Upper lobe of right lung (tissue), 1 donor: ENCODE data around the gene PRPF6. TPM values are rescaled to one million over a fixed set of nuclear protein-coding genes. Genes with fewer than 3 reads are reported as not detected.
A peak's percentile ranks its signal among the peaks of the same experiment; 100 is the strongest.

Experiments
- ATAC-seq: fragments of 200-7000 bp; cut with Tn5 transposase; one replicate; pipeline ENCODE4 v1.9.1; 2020; ENCODE audit warnings: mild to moderate bottlenecking, moderate library complexity
- DNase-seq: peaks from one replicate; pipeline ENCODE4 v3.0.0-alpha.2; 2020
- H3K27ac ChIP-seq: fragments of 200-600 bp; one replicate; pipeline ENCODE4 v1.8.0; 2022
- H3K27me3 ChIP-seq: fragments of 200-600 bp; one replicate; pipeline ENCODE4 v1.8.0; 2022; ENCODE audit warnings: mild to moderate bottlenecking
- H3K36me3 ChIP-seq: fragments of 200-600 bp; one replicate; pipeline ENCODE4 v1.8.0; 2022
- H3K4me1 ChIP-seq: fragments of 200-600 bp; one replicate; pipeline ENCODE4 v1.8.0; 2022
- H3K4me3 ChIP-seq: fragments of 200-600 bp; one replicate; pipeline ENCODE4 v1.8.0; 2022; ENCODE audit warnings: mild to moderate bottlenecking
- H3K9me3 ChIP-seq: fragments of 200-600 bp; one replicate; pipeline ENCODE4 v1.8.0; 2022
- CTCF ChIP-seq: fragments of 200-600 bp; IDR thresholded peaks from one replicate; pipeline ENCODE4 v1.8.0; 2022; ENCODE audit warnings: antibody characterized with exemption
- intact Hi-C: fragments of 100-400 bp; cut with DNase I; formaldehyde crosslinking; loops from one replicate; pipeline ENCODE4 v1.11.0; 2022
- total RNA-seq: library from RNA; stranded (reverse); fragmentation: NEBNext Ultra II Directional; extraction: Animal tissue kit (Norgen Biotek cat#: 25700); gene quantifications from one replicate; pipeline ENCODE4 v1.2.1, GENCODE V29; 2021
- donor health status: DM: no; HTN: yes; CAD: no; lungs with severe emphysema.

Gene PRPF6
- total RNA-seq, 1 donor from 2014 or later, result 58.9 TPM

GRCh38 chr20:64051561-64052325, 70.8 kb downstream of the PRPF6 start:
- Histone ChIP-seq H3K9me3 (no peaks in the 10 kb centered on the region), H3K27me3 (peaks cover 49% of the 10 kb centered on the region), H3K27ac (peak overlapping the region; percentile 76), H3K36me3 (no peaks in the 10 kb centered on the region), H3K4me3 (no peak overlapping the region), H3K4me1 (peaks cover 15% of the 10 kb centered on the region)
- peak; percentile 77 for DNase-seq
- TF ChIP-seq CTCF, result no peak
- intact Hi-C loops, result no loop called here
- ATAC-seq, result peak; percentile 47

- H3K27me3 ChIP-seq, result peaks cover 47% of the 10 kb centered on the region
Measured at GRCh38 chr20:64052326-64052722, 71.4 kb downstream of the PRPF6 start.

DNA sequence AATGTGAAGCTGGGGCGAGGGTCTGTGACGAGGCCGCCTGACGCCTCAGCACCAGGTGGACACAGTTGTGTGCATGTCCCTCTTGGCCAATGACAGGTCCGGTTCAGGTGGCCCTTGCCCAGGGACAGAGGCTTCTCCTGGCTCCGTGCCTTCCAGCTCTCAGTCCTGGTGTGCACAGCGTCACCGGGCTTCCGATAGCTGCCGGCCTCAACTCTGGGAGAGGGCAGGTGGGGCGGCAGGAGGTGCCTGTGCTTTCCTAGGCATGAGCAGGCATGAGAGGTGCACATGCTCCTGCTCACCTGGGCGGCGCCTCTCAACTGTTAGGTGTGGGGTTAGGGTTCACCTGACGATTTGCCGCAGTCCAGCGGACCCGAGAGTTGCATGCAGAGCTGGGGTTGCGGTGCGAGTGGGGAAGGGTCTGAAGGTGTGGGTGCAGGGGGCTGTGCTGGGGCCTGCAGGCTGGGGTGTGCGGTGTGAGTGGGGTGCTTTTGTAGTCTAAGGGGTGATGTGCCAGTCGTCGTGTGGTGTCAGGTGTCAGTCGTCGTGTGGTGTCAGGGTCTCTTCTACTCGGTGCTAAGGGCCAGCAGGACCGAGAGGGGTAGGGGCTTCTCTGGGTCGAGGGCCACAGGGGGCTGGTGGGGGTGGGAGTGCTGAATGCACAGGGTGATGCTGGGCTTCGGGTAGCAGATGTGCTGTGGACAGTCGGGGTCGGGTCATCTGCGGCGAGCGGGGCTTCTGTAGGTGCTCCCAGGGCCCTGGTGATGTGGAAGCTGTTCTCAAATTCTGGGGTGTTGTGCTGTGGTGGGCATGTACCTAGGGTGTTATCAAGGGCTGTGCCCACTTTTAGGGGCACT, 72.3 kb downstream of the PRPF6 start:
- TF ChIP-seq CTCF, result no peak
- intact Hi-C loops, result no loop called here
- DNase-seq, result no peak
- peaks cover 39% of the 10 kb centered on the region for H3K27me3 ChIP-seq
- H3K27ac ChIP-seq, result peak overlapping the region; percentile 76
- no peak overlapping the region for H3K4me3 ChIP-seq
- no peaks in the 10 kb centered on the region for H3K36me3 ChIP-seq
- H3K9me3 ChIP-seq, result no peaks in the 10 kb centered on the region
- peaks cover 19% of the 10 kb centered on the region for H3K4me1 ChIP-seq
- ATAC-seq, result no peak

More at GRCh38 chr20:64052326-64052722, 71.4 kb downstream of the PRPF6 start:
- no peak overlapping the region for H3K4me3 ChIP-seq
- TF ChIP-seq CTCF, result no peak
- peaks cover 15% of the 10 kb centered on the region for H3K4me1 ChIP-seq
- no peaks in the 10 kb centered on the region for H3K36me3 ChIP-seq
- ATAC-seq (no peak), DNase-seq (no peak)
- H3K9me3 ChIP-seq, result no peaks in the 10 kb centered on the region
- peak overlapping the region; percentile 76 for H3K27ac ChIP-seq
- intact Hi-C loops, result no loop called here

DNA sequence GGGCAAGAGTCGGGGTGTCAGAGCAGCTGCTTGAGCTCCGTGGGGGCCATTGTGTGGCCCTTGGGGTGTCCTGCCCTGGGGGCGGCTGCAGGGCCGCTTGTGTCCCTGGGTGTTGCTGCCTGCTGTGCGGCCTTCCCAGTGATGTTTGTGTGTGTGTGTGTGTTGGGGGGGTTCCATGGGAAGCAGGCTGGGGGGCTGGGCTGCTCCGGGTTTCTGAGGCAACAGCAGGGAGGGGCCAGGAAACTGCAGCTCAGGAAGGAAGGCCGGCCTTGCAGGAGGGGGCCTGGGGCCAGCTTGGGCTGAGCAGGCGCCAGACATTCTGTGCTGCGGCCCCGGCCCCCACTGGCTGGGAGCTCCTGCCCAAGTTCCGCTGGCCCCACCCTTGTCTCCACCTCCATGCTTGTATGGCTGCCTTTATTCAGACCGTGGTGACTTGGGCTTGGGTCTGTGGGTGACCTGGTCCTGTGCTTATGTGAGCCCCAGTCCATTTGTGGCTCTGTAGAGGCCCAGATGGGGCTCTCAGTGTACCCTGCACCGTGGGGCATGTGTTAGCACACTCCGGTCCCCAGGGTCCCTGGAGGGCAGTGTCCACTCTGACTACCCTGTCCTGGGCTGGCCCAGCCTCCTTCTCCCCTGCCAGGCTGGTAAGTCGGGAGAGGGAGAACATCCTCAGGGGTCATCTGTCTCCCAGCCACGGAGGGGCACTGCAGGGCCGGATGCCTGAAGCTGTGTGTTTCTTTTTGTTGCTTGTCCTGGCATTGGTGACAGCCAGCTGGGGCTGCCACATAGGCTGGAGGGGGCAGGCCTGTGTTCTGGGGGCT, 73.1 kb downstream of the PRPF6 start:
- Histone ChIP-seq H3K27ac (peak overlapping the region; percentile 76), H3K4me3 (peak overlapping the region; percentile 14), H3K36me3 (no peaks in the 10 kb centered on the region), H3K27me3 (peaks cover 35% of the 10 kb centered on the region), H3K9me3 (no peaks in the 10 kb centered on the region), H3K4me1 (peaks cover 20% of the 10 kb centered on the region)
- no peak for TF ChIP-seq CTCF
- ATAC-seq, result peak; percentile 37
- intact Hi-C loops, result no loop called here
- no peak for DNase-seq

DNA sequence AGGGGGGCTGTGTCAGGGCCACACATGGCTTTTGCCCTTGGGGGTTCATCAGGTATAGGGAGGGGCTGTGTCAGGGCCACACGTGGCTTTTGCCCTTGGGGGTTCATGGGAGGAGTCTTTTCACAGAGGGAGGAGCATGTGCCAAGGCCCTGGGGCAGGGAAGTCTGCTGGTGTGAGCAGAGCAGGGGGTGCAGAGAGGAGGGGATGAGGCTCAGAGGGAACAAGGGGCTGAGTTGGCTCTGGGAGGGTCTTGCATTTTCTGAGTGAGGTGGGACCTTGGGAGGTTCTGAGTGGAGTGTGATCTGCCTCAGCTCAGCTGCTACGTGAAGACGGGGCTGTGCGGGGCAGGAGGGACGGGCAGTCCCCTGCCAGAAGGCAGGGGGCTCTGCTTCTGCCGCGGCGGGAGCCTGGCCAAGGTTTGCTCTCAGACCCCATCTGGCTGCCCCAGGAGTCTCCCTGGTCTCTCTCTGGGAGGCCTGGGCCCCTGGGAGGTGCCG, 74.5 kb downstream of the PRPF6 start:
- TF ChIP-seq CTCF, result no peak
- intact Hi-C loops, result no loop called here
- peaks cover 14% of the 10 kb centered on the region for H3K4me1 ChIP-seq
- H3K27me3 ChIP-seq, result peaks cover 25% of the 10 kb centered on the region
- peak overlapping the region; percentile 75 for H3K27ac ChIP-seq
- no peaks in the 10 kb centered on the region for H3K9me3 ChIP-seq
- DNase-seq (no peak), ATAC-seq (no peak)
- H3K4me3 ChIP-seq, result no peak overlapping the region
- no peaks in the 10 kb centered on the region for H3K36me3 ChIP-seq
